GM19099 (cell line): Measurements from ENCODE around the gene SCUBE2.

Experiments
- POLR2A ChIP-seq: IDR thresholded peaks from 3 replicates; pipeline ENCODE4 v1.6.1; 2011; ENCODE audit warnings: low read depth; ENCODE audit not compliant: insufficient read length; ENCODE audit errors: extremely low read depth

SCUBE2 gene

GRCh38 chr11:9040410-9040809, 51.0 kb downstream of the SCUBE2 start:
- no peak for TF ChIP-seq POLR2A

- no peak for TF ChIP-seq POLR2A
Observed at GRCh38 chr11:9039863-9040262, 51.5 kb downstream of the SCUBE2 start.

- TF ChIP-seq POLR2A, result no peak
Observed at GRCh38 chr11:9039198-9039597, 52.2 kb downstream of the SCUBE2 start.

GRCh38 chr11:9038541-9038940, 52.9 kb downstream of the SCUBE2 start:
- no peak for TF ChIP-seq POLR2A

- no peak for TF ChIP-seq POLR2A
Observed at GRCh38 chr11:9037963-9038362, 53.4 kb downstream of the SCUBE2 start.

- TF ChIP-seq POLR2A, result no peak
Observed at GRCh38 chr11:9037046-9037780, 54.2 kb downstream of the SCUBE2 start.

GRCh38 chr11:9030601-9031000, 60.8 kb downstream of the SCUBE2 start:
- TF ChIP-seq POLR2A, result no peak

GRCh38 chr11:9029422-9029821, 62.0 kb downstream of the SCUBE2 start:
- no peak for TF ChIP-seq POLR2A

GRCh38 chr11:9028581-9028980, 62.8 kb downstream of the SCUBE2 start:
- no peak for TF ChIP-seq POLR2A

GRCh38 chr11:9025101-9025850, 66.1 kb downstream of the SCUBE2 start:
- TF ChIP-seq POLR2A, result no peak

- TF ChIP-seq POLR2A, result no peak
Observed at GRCh38 chr11:9022961-9023680, 68.3 kb downstream of the SCUBE2 start.

GRCh38 chr11:9020916-9021315, 70.5 kb downstream of the SCUBE2 start:
- no peak for TF ChIP-seq POLR2A

GRCh38 chr11:9019861-9020260, 71.5 kb downstream of the SCUBE2 start:
- no peak for TF ChIP-seq POLR2A

GRCh38 chr11:9017773-9018172, 73.6 kb downstream of the SCUBE2 start:
- TF ChIP-seq POLR2A, result no peak

GRCh38 chr11:9016916-9017642, 74.3 kb downstream of the SCUBE2 start:
- no peak for TF ChIP-seq POLR2A
